HG03460 (cell line): Measurements from ENCODE around the gene CCNYL1.
"Not testable (repeated sequence)": the region's sequence is repeated elsewhere in the genome, so short reads cannot be mapped to it uniquely, and the experiment has no call there.

Experiments used
- ATAC-seq: cut with Tn5 transposase; IDR thresholded peaks from one replicate; pipeline ENCODE4 v1.9.1; 2021; ENCODE audit not compliant: unreplicated experiment

Gene CCNYL1

DNA sequence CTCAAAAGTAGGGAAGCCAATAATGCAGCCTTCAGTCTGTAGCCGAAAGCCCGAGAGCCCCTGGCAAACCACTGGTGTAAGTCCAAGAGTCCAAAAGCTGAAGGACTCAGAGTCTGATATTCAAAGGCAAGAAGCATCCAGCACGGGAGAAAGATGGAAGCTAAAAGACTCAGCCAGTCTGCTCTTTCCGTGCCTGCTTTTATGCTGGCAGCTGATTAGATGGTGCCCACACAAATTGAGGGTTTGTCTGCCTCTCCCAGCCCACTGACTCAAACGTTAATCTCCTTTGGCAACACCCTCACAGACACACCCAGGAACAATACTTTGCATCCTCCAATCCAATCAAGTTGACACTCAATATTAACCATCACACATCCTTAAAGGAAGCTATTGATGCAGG, 14.5 kb upstream of the CCNYL1 start:
- not testable (repeated sequence) for ATAC-seq

DNA sequence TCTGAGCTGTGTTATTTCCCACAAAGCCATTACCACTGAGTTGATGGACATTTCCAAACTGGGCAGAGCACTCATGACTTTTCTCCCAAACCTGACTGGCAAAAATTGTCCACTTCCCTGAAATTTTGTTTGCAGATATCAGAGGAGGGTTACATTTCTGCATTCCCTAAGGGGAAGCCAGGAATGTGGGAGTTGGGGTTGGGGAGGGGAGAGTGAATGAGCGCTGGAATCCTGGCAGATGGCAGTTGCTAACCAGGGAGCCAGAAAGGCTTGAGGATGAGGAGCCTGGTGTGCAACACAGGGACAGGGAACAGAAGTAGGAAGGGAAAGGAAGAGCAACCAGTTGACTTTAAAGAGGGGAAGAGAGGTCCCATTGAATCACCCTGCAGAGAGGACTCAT, 14.0 kb upstream of the CCNYL1 start:
- no peak for ATAC-seq

DNA sequence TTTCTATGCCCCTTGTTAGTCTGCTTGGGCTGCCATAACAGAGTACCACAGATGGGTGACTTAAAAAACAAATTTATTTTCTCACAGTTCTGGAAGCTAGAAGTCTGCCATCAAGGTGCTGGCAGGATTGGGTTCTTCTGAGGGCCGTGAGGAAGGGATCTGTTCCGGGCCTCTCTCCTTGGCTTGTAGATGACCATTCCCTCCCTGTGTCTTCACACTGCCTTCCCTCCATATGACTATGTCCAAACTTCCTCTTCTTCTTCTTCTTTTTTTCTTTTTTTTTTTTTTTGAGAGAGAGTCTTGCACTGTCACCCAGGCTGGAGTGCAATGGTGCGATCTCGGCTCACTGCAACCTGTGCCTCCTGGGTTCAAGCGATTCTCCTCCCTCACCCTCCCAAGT, 13.1 kb upstream of the CCNYL1 start:
- no peak for ATAC-seq

DNA sequence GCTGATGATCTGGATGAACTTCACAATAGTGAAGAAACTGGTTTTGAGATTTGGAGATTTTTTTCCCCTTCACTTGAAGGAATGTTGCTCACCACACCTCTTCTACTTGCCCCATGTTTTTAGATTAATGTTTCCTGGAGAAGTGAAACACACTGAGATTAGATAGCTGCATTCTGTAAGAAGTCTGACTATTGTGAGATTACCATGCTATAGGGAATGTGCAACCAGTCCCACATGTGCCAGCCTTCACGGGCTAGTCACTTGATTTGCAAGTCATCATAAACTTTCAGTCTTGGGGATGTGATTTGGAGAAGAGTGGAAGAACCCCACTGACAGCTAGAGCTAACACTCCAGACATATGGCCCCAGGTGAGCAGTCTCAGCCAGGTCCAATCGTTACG, 7.4 kb upstream of the CCNYL1 start:
- no peak for ATAC-seq

DNA sequence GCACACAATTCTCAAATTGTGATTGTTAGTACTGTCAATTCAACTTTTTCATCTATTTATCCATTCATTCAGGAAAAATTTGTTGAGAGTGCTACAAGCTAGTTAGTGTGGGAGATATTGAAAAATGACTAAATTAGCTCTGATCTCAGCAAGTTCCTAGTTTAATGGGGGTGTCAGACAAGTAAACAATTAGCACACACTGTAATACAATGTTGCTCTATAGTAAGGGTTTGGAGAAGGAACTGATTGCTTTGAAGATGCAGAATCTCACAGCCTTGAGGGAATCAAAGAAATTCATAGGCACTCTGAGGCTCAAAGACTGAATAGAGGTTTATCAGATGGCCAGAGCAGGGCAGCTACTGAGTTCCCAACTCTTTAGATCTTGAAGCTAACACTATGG, 6.8 kb upstream of the CCNYL1 start:
- ATAC-seq: no peak

DNA sequence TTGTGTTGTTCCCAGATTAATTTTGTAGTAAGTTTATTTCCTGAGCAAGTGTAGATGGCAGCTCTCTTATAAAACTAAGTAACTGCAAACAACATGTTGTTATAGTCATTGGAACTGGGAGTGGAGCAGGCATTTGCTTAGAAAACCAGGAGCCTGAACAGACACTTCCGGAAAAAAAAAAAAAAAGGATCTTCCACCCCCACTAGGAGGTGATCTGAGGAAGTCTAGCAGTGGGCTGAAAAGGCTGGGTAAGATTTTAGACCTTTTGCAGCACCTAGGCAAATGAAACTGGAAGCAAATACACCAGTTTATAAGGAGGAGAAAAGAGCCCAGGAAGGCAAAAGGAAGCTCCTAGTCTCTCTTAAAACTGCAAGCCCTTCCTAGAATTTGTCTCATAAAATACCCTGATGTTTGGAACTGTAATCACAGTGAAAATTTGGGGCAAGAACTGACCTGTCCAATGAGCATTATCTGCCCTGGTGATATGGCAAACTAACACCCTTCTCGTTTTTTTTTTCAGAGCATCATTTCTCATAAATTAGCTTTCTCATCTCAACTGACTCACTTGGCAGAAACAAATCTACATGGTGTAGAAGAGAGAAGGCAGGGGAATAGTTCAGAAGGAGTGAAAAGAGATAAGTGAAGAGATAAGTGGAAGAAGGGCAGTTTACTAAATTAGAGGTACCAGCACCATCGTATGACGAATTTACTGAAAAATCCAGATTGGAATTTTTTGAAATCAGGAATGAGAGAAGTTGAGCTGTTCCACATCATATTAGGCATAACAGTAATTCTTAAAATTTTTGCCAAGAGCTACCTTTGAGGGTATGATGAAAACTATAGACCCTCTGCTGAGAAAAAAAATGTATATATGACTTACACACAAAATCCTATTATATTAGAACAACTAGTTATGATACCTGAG, 4.2 kb upstream of the CCNYL1 start:
- ATAC-seq: no peak

DNA sequence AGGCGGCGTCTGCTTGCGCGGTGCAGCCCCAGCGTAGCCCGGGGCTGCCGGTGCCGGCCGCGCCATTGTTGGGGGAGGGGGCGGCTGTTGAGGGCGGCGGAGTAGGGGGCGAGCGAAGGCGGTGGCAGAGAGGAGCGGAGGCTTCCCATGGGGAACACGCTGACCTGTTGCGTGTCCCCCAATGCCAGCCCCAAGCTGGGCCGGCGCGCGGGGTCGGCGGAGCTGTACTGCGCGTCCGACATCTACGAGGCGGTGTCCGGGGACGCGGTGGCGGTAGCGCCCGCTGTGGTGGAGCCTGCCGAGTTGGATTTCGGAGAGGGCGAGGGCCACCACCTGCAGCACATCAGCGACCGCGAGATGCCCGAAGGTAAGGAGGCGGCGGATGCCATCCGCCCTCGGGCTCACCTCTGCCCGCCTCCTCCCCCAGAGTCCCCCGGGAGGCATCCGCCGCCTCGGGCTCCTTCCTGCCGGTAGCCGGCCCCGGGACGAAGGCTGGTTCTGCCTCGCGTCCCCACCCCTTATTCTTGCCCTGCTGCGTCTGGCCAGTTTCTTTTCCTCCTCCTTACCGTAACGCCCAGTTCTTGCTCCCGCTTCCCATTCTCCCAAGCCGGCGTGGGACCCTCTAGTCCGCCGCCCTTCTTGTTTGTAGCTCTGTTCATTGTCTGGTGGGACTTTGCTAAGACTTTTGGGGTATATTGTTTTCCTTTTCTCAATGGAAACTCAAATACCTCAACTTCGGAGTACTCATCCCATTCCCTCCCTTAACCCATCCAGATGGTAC, 500 bp downstream of the CCNYL1 start:
- ATAC-seq: peak; percentile 29

DNA sequence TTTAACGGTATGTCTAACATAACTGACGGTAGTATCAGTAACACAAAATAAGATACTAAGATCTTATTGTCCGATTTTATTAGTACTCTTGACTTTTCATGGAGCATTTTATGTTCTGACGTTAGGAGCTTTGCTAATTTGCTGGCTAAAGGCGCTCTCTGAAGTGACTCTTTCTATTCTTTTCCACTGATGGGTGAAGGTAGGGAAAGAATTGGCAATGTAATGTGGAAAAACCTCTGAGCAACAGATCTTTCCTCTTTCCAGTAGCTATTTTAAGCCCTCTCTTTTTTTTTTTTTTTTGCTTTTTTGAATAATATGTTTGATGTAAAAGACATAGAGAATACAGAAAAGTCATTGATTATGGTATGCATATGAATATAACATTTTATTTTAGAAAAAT, 4.6 kb downstream of the CCNYL1 start:
- ATAC-seq: no peak

DNA sequence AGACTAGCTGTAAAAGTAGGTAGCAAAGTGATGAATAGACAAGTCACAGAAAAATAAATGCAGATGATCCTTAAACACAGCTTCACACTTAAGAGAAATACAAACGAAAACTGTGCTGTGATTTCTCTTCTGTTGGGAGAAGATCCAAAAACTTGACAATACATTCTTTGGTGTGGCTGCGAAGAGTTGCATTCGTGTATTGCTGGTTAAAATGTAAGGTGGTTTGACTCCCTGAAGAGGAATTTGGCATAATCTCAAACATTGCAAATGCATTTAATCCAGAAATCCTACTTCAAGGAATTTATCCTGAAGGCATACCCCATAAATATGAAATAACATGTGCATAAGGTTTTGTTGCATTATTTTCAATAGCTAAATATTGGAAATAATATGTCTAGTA, 7.1 kb downstream of the CCNYL1 start:
- ATAC-seq: no peak

DNA sequence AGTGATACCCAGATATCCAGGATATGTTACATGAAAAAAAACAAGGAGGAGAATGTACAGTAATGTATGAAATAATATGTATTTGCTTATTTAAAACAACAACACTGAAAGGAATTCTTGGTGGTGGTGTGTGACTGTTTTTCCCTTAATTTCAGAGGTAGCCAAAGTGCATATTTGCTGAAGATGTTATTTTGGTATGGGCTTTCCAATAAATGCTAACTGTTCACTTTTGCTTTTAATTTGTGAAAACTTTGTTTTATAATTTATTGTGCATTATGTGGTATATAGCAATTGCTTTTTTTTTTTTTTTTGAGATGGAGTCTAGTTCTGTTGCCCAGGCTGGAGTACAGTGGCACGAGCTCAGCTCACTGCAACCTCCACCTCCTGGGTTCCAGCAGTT, 7.6 kb downstream of the CCNYL1 start:
- no peak for ATAC-seq

DNA sequence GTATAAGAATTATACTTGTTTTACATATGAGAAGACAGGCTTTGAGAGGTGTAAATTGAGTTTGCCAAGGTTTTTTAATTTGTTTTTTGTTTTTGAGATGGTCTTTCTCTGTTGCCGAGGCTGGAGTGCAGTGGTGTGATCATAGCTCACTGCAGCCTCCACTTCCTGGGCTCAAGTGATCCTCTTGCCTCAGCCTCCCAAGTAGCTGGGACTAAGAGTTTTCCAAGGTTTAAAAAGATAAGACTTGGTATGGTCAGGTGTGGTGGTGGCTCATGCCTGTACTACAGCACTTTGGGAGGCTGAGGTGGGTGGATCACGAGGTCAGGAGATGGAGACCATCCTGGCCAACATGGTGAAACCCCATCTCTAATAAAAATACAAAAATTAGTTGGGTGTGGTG, 8.2 kb downstream of the CCNYL1 start:
- ATAC-seq: not testable (repeated sequence)

DNA sequence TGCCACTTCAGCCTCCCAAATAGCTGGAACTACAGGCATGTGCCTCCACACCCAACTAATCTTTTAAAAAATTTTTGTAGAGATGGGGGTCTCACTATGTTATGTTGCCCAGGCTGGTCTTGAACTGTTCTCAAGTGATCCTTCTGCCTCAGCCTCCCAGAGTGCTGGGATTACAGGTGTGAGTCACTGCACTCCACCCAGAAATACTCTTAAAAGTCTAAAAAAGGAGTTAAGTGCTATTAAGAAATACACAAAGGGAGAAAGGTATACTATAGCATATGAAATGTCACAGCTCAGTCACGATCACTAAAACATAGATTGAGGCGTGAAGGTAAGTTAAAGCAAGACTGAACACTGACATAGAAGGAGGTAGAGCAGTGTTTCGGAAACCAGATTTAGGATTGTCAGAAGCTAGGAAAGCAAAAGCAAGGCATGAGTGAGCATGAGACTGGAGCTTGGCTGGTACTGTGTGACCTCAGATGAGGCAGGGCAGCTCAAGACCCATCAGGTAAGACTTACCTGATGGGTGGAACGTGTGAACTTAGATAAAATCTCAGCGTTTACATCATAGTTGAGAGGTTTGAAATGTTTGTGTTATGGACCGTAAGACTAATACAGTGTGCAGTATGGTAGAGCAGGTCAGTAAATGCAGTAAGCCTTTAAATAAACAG, 9.2 kb downstream of the CCNYL1 start:
- no peak for ATAC-seq

DNA sequence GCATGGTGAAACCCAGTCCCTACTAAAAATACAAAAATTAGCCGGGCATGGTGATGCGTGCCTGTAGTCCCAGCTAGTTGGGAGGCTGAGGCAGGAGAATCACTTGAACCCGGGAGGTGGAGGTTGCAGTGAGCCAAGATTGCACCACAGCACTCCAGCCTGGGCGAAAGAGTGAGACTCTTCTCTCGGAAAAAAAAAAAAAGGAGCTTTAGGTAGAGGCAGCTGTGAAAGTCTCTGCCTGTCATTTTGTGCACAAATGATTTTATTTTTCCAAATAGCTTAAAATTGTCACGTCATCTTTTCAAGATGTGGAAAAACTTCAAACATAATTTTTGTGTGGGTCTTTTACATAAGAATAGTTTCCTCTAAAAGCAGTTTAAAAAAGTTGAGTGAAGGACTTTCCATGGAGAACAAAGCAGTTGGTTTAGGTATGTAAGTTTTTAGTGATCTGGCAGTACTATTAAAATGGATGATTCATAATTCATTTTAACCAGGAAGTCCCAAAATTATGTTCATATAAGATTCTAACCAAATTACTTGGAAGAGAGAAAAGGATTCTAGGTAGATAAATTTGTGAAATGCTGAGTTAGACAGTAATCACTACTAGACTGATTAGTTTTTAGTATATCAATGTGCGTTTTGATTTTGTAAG, 11.5 kb downstream of the CCNYL1 start:
- ATAC-seq: no peak

DNA sequence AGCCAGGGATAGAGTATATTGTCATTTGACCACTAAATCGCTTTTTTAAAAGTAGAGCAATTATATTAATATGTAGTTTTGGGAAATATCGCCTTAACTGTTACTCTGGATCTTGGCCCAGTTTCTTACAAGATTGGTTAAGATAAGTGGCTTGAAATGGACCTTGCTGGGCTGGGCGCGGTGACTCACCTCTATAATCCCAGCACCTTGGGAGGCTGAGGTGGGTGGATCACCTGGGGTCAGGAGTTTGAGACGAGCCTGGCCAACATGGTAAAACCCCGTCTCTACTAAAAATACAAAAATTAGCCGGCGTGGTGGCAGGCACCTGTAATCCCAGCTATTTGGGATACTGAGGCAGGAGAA, 12.0 kb downstream of the CCNYL1 start:
- not testable (repeated sequence) for ATAC-seq

DNA sequence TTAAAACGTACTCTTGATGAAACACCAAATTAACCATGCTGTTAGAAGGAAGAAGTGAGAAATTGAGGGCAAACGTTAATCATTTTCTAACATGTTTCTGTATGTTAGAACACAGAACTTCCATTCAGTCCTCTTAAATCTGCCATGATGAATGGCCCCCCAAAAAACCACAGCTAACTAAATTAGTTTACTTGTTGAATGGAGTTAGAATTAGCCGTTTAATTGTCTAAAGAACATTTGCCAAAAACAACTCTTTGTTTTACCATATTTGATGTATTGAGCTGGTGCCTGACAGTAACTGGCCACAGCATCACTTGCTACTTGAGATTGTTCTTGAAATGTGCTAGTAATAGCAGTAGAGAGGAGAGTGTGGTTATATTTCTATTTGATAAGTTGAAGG, 12.7 kb downstream of the CCNYL1 start:
- peak; percentile 77 for ATAC-seq

DNA sequence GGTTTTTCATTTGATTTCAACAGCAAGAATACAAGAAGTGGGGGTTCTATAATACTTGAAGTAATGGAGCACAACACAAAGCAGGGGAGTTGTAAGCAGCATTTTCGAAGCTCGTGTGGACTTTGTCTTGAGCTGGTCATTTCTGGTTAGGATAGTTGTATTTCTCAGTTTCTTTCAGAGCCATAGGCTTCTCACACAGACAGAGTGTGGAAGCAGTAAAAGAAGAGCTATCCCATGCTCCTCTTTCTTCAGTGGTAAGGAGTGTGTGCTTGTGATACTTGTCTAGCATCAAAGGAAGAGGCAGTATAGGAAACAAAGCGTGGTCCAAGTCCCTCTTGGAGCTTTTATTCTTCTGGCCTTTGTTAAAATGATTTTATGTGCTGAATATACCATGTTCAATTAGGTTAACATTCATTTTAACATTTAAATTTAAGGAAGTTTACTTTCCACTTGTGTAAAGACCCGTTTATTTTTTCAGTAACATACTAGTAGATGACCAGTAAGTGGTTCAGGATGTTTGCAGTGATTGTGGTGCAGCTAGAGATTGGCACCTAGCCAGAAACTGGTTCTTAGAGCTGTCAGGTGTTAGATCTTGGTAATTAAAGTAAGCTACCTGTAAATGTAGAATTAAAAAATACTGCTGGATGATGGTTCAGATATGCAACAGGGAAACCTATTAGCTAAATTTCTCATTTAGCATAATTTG, 14.6 kb downstream of the CCNYL1 start:
- ATAC-seq: no peak

DNA sequence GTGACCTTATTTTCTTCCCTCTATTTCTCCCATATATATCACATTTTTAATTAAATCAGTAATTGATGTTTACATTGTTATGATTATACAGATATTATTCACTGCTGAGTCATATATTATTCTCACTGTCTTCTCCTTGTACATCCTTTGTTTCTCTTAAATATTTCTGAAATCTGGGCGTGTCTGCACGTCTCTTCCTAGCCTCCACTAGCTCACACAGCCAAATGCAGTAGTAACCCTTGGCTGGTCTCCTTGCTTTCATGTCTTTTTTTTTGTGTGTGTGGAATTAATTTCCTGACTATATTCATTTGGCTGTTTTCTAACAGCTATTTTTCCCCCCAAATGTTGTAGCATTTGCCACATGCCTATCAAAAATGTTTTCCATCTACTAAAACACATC, 15.8 kb downstream of the CCNYL1 start:
- ATAC-seq: no peak

DNA sequence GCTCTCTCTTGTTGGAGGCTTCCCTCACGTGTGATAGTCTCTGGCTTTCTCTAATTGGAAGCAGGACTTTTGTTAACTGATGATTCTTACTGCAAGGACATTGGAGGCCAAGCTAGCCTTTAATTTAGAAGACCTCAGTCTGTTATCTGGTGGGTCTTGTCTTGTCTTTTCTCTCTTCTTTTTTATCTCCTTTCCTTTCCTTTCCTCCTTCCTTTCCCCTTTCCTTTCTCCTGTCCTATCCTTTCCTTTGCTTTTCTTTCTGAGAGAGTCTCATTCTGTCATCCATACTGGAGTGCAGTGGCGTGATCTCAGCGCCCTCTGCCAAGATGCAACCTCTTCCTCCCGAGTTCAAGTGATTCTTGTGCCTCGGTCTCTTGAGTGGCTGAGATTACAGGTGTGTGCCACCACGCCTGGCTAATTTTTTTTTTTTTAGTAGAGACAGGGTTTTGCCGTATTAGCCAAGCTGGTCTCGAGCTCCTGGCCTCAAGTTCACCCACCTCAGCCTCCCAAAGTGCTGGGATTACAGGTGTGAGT, 18.1 kb downstream of the CCNYL1 start:
- no peak for ATAC-seq

DNA sequence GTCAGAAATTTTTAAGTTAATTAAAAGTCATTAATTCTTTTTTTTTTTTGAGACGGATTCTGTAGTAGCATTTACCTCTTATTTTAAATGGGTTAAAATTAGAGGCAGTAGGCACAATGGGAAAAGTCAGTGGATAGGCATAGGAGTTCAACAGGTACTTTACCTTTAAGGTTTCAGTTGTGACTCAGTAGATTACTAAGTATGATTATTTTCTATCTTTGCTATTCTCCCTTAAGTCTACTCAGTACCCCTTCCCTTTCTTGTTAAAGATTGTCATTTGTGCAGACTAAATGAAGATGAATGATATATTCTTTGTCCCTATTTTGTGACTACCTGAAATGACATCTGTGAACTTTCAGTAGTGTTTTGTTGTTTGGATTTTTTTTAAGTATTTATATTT, 19.7 kb downstream of the CCNYL1 start:
- ATAC-seq: no peak

DNA sequence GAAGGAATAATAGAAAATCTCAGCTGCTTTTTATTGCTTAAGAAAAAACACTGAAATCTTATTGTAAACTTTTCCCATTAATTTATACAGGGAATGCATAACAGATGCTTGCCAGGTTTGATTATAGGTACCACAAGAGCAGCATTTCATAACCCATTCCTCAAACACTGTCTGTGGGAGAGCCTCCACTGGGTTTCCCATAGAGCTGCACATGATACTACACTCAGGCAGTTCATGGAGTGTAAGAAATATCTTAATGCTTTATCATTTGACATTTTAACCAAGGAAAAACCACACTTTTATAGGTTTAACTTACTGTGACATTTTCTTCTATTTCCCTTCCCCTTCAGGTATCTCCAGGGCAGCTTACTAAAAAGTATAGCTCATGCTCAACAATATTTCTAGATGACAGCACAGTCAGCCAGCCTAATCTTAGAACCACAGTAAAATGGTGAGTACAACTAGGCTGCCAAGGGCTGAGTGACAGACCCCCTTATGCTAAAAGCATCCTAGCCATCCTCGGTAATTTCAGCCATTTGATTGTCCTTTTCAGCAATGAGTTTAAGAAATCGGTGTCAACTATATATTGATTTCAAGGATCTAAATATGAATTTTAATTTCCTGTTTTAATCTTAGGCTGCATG, 22.3 kb downstream of the CCNYL1 start:
- ATAC-seq: no peak
